ENCODE data around the gene TCF25. TPM values are rescaled to one million over a fixed set of nuclear protein-coding genes. Genes with fewer than 3 reads are reported as not detected.
"Not testable (repeated sequence)": the region's sequence is repeated elsewhere in the genome, so short reads cannot be mapped to it uniquely, and the experiment has no call there.

The TCF25 gene
- total RNA-seq = 100 to 1,000 TPM; 132 to 197 (median 147) TPM

GRCh38 chr16:89873109-89873971 lies at the start of gene TCF25:
TCF25 (plus strand) TSS chr16:89873592; CDS start chr16:89873668, 76 bp downstream.
- peak within 1 kb of the TSS; percentile 88 for H3K4me3 ChIP-seq (ENCODE audit: low read depth, poor library complexity, severe bottlenecking)
- intact Hi-C loops (cut with DNase I; ENCODE audit: low total_unique reads) = no loop called here
- no peak for TF ChIP-seq CTCF (IDR thresholded peaks at IDR 0.05)
- peak in 1 of 2 donors; percentile 40 for TF ChIP-seq POLR2A (IDR thresholded peaks at IDR 0.05)
- peak; percentile 73 to 95 for DNase-seq (ENCODE audit: low spot score in 2 of 2)
- WGBS, 2 donors = 1% methylated on average over 28 to 54 of the region's 104 CpGs

GRCh38 chr16:89823824-89824148 lies 49.6 kb upstream of the TCF25 start:
- intact Hi-C loops (cut with DNase I; ENCODE audit: low total_unique reads); DNase-seq (ENCODE audit: low spot score in 2 of 2); H3K4me3 ChIP-seq (ENCODE audit: low read depth, poor library complexity, severe bottlenecking): not testable (repeated sequence)
- 78 to 85% methylated on average over 5 of the region's 5 CpGs for WGBS, 2 donors

- no peak for TF ChIP-seq CTCF (IDR thresholded peaks at IDR 0.05)
- TF ChIP-seq POLR2A (IDR thresholded peaks at IDR 0.05) = no peak
- H3K4me3 ChIP-seq (ENCODE audit: low read depth, poor library complexity, severe bottlenecking) = no peak overlapping the region
- 87% methylated on average over 26 of the region's 26 CpGs for WGBS, 2 donors
- no peak for DNase-seq (ENCODE audit: low spot score in 2 of 2)
- intact Hi-C loops (cut with DNase I; ENCODE audit: low total_unique reads) = no loop called here
These were observed 46.6 kb upstream of the TCF25 start for GRCh38 chr16:89826531-89827382.

- intact Hi-C loops (cut with DNase I; ENCODE audit: low total_unique reads) = no loop called here
- DNase-seq (ENCODE audit: low spot score in 2 of 2) = no peak
- TF ChIP-seq CTCF (IDR thresholded peaks at IDR 0.05) (no peak), POLR2A (IDR thresholded peaks at IDR 0.05) (no peak)
- H3K4me3 ChIP-seq (ENCODE audit: low read depth, poor library complexity, severe bottlenecking) = no peak overlapping the region
- whole genome bisulfite sequencing, 2 donors = 10% methylated on average over 18 to 29 of the region's 43 CpGs
These were observed 45.8 kb upstream of the TCF25 start for GRCh38 chr16:89827383-89828198.

GRCh38 chr16:89828199-89828869 lies 45.1 kb upstream of the TCF25 start, which contains the start of gene SPIRE2:
SPIRE2 (plus strand) TSS chr16:89828475; CDS start chr16:89828551, 76 bp downstream.
- 5% methylated on average over 3 of the region's 98 CpGs; no CpG with 5 or more reads in 1 of the 2 donors for WGBS, 2 donors
- intact Hi-C loops (cut with DNase I; ENCODE audit: low total_unique reads) = no loop called here
- no peak within 1 kb of the TSS for H3K4me3 ChIP-seq (ENCODE audit: low read depth, poor library complexity, severe bottlenecking)
- no peak for TF ChIP-seq POLR2A (IDR thresholded peaks at IDR 0.05)
- no peak for TF ChIP-seq CTCF (IDR thresholded peaks at IDR 0.05)
- DNase-seq (ENCODE audit: low spot score in 2 of 2) = peak in 1 of 2 donors; percentile 21
